ENCODE data around the gene UBE2N.
"Not testable (repeated sequence)": the region's sequence is repeated elsewhere in the genome, so short reads cannot be mapped to it uniquely, and the experiment has no call there.

UBE2N gene

DNA sequence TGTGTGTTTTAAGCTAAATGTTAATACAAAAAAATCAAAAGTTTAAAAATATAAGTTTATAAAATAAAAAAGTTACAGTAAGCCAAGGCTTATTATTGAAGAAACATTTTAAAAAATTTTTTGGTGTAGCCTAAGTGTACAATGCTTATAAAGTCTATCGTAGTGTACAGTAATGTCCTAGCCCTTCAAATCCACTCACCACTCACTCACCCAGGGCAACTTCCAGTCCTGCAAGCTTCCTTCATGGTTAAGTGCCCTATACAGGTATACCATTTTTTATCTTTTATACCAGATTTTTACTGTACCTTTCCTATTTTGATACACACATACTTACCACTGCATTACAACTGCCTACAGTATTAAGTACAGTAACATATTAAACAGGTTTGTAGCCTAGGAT is 11.9 kb downstream of the UBE2N start:
- Mint-ChIP-seq H3K36me3 (peaks cover 16% of the 10 kb centered on the region), H3K4me3 (no peak overlapping the region), H3K27ac (peak overlapping the region; percentile 59), H3K9me3 (no peaks in the 10 kb centered on the region), H3K4me1 (peaks cover 59% of the 10 kb centered on the region)
- ATAC-seq, result no peak
- DNase-seq (ENCODE audit: low spot score in 2 of 2), result no peak

DNA sequence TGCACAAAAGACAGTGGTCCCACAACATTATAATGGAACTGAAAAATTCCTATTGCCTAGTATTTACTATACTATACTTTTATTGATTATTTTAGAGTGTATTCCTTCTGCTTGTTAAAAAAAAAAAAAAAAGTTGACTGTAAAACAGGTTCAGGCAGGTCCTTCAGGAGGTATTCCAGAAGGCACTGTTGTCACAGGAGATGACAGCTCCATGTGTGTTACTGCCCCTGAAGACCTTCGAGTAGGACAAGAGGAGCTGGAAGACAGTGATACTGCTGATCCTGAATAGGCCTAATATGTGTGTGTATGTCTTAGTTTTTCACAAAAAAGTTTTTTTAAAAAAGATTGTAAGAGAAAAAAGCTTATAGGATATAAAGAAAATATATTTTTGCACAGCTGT is 12.3 kb downstream of the UBE2N start:
- H3K36me3 Mint-ChIP-seq, result peaks cover 16% of the 10 kb centered on the region
- DNase-seq (ENCODE audit: low spot score in 2 of 2) (no peak), ATAC-seq (no peak)
- no peak overlapping the region for H3K4me3 Mint-ChIP-seq
- H3K4me1 Mint-ChIP-seq, result peaks cover 63% of the 10 kb centered on the region
- H3K27ac Mint-ChIP-seq, result no peak overlapping the region
- H3K9me3 Mint-ChIP-seq, result no peaks in the 10 kb centered on the region

DNA sequence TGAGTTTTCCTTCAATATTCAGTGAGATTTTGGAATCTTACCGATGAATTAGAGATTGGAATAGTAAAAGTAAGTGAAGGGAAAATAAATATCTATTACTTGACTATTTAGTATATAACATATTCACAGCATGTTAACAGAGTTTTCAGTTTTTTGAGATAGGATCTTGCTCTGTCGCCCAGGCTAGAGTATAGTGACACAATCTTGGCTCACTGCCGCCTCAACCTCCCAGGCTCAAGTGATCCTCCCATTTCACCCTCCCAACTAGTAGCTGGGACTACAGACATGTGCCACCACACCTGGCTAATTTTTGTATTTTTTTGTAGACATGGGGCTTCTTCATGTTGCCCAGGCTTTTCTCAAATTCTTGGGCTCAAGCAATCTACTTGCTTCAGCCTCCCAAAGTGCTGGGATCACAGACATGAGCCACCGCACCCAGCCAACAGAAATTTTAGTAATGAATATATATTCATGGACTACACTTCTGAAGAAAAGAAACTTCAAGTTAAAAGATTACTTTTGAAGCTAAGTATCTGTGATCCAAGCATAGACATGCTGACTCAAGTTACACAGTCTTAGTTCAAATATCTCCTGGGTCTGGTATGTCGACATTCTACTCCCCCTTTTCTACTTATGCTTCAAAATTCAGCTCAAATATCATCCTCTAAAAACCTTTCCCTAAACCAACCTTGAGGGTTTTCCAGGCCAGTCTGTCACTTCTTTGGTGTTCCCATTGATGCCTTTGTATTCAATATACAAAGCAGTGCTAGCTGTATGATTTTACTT is 13.8 kb downstream of the UBE2N start:
- Mint-ChIP-seq H3K9me3 (no peaks in the 10 kb centered on the region), H3K36me3 (peaks cover 9% of the 10 kb centered on the region), H3K4me1 (peaks cover 76% of the 10 kb centered on the region), H3K27ac (no peak overlapping the region), H3K4me3 (no peak overlapping the region)
- DNase-seq (ENCODE audit: low spot score in 2 of 2) (no peak), ATAC-seq (no peak)

DNA sequence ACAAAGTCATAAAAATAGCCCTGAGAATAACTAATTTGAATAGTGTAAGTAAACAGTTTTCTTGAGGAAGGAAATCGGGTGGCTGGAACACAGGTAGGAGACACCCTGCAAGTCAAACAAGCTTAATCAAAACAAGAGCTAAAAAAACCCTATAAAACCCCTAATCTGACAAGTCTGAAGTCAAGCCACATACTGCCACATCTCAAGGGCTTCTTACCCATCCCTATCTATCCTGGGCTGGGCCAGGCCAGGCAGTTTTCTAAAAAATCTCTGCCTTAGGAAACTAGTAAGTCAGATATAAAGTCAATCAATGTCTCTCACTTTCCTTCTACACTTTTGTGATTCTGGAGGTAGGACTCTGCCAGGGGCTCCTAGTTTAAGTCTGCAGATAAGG is 15.3 kb downstream of the UBE2N start:
- DNase-seq (ENCODE audit: low spot score in 2 of 2), result peak in 1 of 2 donors; percentile 38

DNA sequence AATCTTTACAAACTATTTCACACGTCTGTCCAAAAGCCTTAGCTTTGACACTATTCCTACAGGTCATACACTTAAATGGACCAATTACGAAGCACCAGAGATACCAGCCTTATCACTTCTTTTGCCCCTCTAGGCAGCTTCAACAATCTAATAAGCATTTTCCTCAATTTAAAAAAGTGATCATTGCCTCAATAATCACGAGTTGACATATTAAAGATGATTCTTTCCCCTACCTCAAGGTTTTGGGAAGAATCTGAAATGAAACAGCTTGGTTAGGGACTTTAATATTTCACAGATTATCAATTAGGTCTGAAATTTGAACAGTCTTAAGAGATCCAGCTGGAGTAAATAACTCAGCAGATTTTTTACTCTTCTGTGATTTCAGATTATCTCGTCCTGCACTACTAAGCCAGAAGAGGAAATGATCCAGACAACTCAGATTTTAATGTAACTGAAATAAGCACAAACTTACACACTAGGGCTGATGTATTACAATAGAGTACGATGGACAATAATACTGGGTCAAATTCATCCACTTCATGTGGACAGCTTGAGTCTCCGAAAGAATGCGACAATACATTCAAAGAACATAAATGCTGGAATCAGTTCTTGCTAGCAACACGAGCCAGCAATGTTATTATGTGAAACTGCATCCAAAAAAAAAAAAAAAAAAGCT is 15.9 kb downstream of the UBE2N start:
- Mint-ChIP-seq H3K36me3 (peaks cover 25% of the 10 kb centered on the region), H3K27ac (no peak overlapping the region), H3K4me1 (peaks cover 75% of the 10 kb centered on the region), H3K4me3 (peak overlapping the region; percentile 2), H3K9me3 (no peaks in the 10 kb centered on the region)
- ATAC-seq (no peak), DNase-seq (ENCODE audit: low spot score in 2 of 2) (no peak)

More for the DNA sequence above, 15.3 kb downstream of the UBE2N start:
- Mint-ChIP-seq H3K27ac (no peak overlapping the region), H3K4me3 (peak overlapping the region; percentile 2), H3K36me3 (peaks cover 25% of the 10 kb centered on the region), H3K4me1 (peaks cover 78% of the 10 kb centered on the region), H3K9me3 (no peaks in the 10 kb centered on the region)
- ATAC-seq, result peak; percentile 61

DNA sequence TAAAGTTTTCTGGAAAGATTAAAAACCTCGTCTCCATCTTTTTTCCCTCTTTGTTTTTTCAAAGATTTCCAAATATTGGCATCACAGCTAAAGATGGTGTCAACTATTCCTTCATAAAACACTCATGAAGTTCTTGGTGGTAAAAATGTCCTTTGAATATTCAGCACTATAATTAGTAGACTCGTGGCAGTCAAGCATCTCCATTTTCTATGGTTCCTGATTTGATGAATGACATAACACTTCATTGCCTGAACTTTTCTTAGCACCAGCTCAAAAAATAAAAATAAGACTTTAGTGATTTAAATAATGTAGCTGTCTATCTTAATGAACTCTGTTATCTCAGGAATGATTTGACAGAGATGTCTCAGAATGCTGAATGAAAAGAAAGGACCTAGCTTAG is 19.7 kb downstream of the UBE2N start:
- Mint-ChIP-seq H3K9me3 (no peaks in the 10 kb centered on the region), H3K4me1 (peaks cover 69% of the 10 kb centered on the region), H3K36me3 (peaks cover 15% of the 10 kb centered on the region), H3K4me3 (no peak overlapping the region), H3K27ac (peak overlapping the region; percentile 20)
- ATAC-seq (no peak), DNase-seq (ENCODE audit: low spot score in 2 of 2) (no peak)

DNA sequence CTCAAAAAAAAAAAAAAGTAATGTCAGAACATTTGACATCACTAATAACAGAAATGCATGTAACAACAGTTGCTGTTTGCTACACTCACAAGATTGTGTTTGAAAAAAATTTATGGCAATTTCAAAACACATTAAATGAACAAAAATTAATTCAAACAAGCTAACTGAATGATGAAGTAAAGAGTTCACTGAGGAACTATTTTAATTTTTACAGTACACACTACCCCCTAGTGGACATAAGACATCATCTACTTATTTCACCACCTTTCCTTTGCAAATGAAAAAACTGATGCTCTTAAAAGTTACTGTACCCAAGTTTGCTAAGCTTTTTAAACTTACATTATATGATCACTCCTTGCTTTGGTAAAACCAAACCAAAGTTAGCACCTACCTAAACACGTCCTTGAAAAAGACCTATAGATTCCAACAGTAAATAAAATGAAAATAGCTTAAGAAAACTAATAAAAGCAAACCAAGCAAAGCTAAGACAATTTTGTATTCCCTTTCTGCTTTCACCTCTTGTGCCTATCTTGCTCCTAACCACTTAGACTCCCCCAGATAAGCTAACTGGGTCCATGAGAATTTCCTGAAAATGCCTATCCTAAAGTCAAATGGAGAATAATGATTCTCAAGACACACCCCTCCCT is 22.2 kb downstream of the UBE2N start:
- no peaks in the 10 kb centered on the region for H3K9me3 Mint-ChIP-seq
- no peak overlapping the region for H3K4me3 Mint-ChIP-seq
- peaks cover 73% of the 10 kb centered on the region for H3K4me1 Mint-ChIP-seq
- ATAC-seq, result peak; percentile 58
- DNase-seq (ENCODE audit: low spot score in 2 of 2), result no peak
- no peak overlapping the region for H3K27ac Mint-ChIP-seq
- H3K36me3 Mint-ChIP-seq, result peaks cover 15% of the 10 kb centered on the region

DNA sequence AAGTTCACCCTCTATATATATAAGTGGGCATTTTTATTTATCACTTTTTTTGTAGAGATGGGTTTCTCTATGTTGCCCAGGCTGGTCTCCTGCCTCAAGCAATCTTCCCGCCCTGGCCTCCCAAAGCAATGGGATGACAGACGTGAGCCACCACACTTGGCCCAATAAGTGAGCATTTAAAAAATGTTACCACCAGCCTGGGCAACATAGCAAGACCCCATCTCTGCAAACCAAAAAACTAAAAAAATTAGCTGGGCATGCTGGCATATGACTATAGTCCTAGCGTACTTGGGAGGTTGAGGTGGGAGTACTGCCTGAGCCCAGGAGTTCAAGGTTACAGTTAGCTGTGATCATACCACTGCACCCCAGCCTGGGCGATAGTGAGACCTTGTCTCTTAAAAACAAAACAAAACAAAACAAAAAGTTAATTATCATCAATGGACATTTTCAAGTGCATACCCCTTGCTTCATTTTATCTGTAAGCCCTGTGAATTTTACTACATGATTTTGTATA is 23.7 kb downstream of the UBE2N start:
- no peaks in the 10 kb centered on the region for H3K9me3 Mint-ChIP-seq
- peaks cover 15% of the 10 kb centered on the region for H3K36me3 Mint-ChIP-seq
- no peak overlapping the region for H3K4me3 Mint-ChIP-seq
- peaks cover 74% of the 10 kb centered on the region for H3K4me1 Mint-ChIP-seq
- DNase-seq (ENCODE audit: low spot score in 2 of 2), result no peak
- no peak for ATAC-seq
- no peak overlapping the region for H3K27ac Mint-ChIP-seq

DNA sequence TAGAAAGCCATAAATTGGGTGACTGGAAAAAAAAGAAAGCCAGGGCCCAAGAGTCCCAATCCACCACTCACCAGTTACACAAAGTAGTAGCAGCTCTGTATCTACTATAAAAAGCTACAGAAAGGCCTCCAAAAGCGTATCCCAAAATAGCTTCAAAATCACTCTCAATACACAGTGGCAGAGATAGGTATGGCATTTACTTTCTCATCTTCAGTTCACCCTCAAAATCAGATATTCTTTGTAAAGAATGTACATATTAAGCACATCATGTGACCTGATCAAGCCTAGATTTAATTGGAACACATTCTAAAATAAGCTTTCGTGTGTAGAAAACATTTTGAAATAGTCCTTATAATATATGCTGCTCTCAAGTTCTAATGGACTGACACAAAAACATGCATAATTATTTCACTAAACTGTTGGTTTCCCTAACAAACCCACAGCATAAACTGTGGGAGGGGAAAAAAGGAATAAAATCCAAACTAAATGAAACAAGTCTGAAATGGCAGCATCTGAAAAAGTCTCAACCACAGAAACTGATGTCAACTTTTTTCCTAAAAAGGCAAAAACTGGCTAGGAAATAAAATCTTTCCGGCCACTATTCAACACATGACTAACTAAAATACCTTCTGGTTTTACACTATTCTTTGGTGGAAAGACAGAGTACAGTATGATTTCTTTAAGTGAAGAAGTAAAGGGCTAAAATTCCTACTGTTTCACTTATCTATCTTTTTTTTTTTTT is 25.9 kb downstream of the UBE2N start:
- no peaks in the 10 kb centered on the region for H3K9me3 Mint-ChIP-seq
- peaks cover 69% of the 10 kb centered on the region for H3K4me1 Mint-ChIP-seq
- H3K36me3 Mint-ChIP-seq, result peaks cover 13% of the 10 kb centered on the region
- H3K4me3 Mint-ChIP-seq, result peak overlapping the region; percentile 21
- DNase-seq (ENCODE audit: low spot score in 2 of 2) (no peak), ATAC-seq (peak; percentile 21)
- peak overlapping the region; percentile 27 for H3K27ac Mint-ChIP-seq

DNA sequence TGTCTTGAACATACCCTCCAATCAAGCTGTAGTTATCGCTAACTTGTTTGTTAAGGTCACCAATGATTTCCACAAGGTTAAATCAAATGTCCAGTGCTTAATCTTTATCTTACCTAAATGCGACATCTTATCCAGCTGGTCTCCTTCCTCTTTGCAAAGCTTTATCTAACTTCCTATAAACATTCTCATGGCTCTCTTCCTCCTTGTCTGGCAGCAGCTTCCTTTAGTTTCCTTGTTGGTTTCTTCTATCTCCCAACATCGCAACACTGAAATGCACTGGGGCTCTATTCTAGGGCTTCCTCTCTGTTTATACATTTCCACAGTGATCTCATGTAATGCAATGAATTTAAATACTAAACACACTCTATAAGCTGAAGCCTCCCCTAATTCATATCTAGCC is 28.7 kb downstream of the UBE2N start:
- H3K27ac Mint-ChIP-seq, result peak overlapping the region; percentile 27
- H3K9me3 Mint-ChIP-seq, result no peaks in the 10 kb centered on the region
- peaks cover 66% of the 10 kb centered on the region for H3K4me1 Mint-ChIP-seq
- ATAC-seq (no peak), DNase-seq (ENCODE audit: low spot score in 2 of 2) (no peak)
- H3K36me3 Mint-ChIP-seq, result peaks cover 41% of the 10 kb centered on the region
- H3K4me3 Mint-ChIP-seq, result no peak overlapping the region

DNA sequence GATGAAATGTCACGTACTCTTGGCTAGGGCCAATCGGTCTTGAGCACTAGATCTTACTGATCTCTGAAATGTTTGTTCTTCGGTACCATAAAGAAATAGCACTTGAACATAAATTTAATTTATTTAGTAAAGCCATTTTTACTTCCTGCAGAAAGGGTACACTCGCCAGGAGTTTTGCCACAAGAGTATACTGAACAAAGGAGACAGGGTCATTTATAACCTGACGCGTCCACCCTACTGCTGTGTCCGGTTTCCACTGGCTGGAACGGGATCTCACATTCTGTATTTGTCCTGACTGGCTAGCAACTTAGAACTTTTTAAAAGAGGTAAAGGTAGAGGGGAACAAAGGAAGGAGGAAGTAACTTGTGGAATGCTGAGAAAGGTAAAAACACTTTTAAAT is 29.4 kb downstream of the UBE2N start:
- not testable (repeated sequence) for H3K9me3 Mint-ChIP-seq; ATAC-seq; H3K27ac Mint-ChIP-seq; H3K4me3 Mint-ChIP-seq; DNase-seq (ENCODE audit: low spot score in 2 of 2)
- Mint-ChIP-seq H3K36me3 (peaks cover 48% of the 10 kb centered on the region), H3K4me1 (peaks cover 70% of the 10 kb centered on the region)

DNA sequence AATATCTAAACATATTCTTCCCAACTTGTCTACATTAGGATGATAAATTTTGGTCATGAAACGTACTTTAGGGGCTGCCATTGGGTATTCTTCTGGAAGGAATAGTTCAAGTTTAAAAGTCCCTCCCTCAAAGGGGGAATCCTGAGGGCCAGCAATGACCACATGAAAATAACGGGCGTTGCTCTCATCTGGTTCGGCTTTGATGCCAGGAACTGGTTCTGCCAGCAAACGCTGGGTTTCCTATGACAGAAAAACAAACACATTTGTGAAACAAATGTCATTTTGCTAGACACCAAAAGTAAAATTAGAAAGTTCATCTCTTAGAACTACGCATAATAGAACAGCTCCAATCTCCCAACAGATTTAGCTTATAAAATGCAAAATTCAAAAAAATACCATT is 30.7 kb downstream of the UBE2N start:
- not testable (repeated sequence) for H3K27ac Mint-ChIP-seq; H3K4me3 Mint-ChIP-seq; H3K9me3 Mint-ChIP-seq; ATAC-seq; DNase-seq (ENCODE audit: low spot score in 2 of 2)
- Mint-ChIP-seq H3K36me3 (peaks cover 61% of the 10 kb centered on the region), H3K4me1 (peaks cover 62% of the 10 kb centered on the region)

DNA sequence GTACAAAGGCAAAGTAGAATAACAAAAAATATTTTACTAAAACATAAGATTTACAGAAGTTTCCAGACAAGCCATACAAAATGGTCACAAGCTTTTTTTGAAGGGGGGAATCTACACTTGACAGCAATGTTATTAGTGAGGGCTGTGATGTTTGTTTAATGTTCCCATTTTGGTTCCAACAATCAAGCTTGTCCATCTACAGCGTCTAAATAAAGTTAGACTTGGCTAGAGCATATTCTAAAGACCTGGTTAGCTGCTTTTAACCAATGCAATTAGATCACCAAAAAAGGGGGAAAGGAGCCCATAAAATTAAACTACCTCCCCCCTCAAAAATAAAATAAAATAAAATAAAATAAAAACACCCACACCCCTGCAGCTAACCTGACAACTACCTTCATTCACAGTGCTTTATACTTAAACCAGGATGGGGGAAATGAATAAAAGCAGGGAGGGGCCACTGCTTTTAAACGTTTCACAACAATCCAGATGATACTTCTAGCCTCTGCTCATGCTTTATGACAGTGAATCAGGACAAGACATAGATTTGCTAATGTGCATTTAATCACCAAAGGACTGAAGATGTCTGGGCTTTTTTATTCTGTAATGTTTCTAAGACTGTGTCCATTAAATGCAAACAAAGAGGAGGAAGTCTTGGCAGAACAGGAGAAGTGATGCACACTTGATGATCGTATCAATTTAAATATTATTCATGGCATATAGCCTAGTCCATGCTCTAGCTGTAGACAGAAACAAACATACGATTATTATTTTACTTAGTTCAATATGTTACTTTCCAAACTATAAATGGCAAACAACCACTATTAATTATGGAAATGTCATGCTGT is 32.2 kb downstream of the UBE2N start:
- peaks cover 76% of the 10 kb centered on the region for H3K36me3 Mint-ChIP-seq
- H3K4me1 Mint-ChIP-seq, result peaks cover 48% of the 10 kb centered on the region
- not testable (repeated sequence) for ATAC-seq; H3K9me3 Mint-ChIP-seq; H3K4me3 Mint-ChIP-seq; DNase-seq (ENCODE audit: low spot score in 2 of 2)
- H3K27ac Mint-ChIP-seq, result peak overlapping the region; percentile 36

DNA sequence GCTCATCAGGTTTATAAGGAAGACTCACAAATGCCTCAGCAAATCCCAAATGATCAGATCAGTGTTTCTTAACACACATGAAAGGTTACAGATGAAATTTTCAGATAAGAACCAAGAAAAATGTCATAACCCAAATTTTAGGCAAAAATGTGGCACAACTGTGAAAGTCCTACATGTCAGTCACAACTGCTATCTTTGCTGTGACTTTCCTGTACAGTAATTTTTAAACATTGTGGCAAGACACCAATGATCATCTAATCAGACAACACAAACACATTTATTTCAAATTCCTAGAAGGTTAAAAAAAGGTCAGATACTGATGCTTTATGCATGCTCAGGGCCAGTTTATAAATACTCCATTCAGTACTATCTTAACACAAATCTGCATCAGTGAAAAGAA is 32.9 kb downstream of the UBE2N start:
- Mint-ChIP-seq H3K4me3 (no peak overlapping the region), H3K36me3 (peaks cover 83% of the 10 kb centered on the region), H3K27ac (peak overlapping the region; percentile 36), H3K4me1 (peaks cover 42% of the 10 kb centered on the region), H3K9me3 (no peaks in the 10 kb centered on the region)
- ATAC-seq (peak; percentile 67), DNase-seq (ENCODE audit: low spot score in 2 of 2) (no peak)
